NCI-H526 treated with DMSO at 0.1 percent for 48 hours (cell line): ENCODE results near the gene FGFR1OP2.
"Not testable (repeated sequence)": the region's sequence is repeated elsewhere in the genome, so short reads cannot be mapped to it uniquely, and the experiment has no call there.

ENCODE experiments used
- DNase-seq: peaks from one replicate; lab custom pipeline; 2025; lab: John Stamatoyannopoulos, UW

FGFR1OP2 gene

DNA sequence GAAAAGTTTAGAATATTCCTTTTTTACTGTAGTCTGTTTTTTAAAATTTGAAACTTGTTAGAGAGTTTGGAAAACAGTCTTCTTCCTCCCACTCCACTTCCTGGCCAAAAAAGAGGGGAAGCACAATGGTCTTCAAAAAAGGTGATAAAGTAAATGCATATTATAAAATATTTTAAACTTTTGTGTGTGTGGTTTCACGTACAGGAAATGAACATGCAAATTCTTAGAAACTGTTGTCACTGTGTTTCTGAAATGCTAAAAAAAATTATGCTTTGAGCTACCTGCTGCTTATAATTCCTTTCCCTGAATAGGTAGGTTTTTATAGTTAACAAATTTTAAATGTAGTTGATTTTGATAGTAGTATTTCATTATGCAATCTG is 2.9 kb downstream of the FGFR1OP2 start:
- no peak for DNase-seq

DNA sequence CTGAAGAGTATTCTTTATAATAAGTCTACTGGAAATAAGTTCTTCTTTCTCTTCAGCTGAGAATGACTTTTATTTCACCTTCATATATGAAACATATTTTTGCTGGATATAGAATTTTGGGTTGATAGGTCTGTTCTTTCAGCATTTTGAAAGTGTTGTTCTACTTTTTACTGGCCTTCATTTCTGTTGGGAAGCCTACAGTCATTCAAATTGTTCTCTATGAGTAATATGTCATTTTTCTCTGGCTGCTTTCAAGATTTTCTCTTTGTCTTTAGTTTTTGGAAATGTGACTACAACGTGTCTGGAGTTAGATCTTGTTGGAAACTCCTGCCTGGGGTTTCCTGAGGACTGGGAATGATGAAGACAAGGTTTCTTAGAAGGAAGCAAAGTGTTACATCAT is 10.0 kb downstream of the FGFR1OP2 start:
- DNase-seq, result no peak

DNA sequence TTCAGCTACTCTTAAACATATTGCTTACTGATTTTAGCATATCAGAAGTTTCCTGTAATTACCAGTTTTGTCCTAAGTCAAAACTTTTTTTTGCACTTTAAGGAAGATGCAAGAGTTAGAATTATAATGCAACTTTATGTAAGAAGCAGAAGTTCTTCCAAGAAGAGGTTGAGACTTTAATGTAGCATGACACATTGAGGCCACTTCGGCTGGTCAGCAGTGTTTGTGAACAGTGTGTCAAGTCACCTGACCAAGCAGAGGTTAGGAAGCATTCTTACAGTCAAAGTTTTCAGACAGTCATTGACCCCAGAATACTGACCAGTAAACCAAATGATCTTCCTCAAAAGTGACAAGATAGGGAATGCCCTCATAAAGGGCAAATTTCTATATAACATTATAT is 15.2 kb downstream of the FGFR1OP2 start:
- no peak for DNase-seq

DNA sequence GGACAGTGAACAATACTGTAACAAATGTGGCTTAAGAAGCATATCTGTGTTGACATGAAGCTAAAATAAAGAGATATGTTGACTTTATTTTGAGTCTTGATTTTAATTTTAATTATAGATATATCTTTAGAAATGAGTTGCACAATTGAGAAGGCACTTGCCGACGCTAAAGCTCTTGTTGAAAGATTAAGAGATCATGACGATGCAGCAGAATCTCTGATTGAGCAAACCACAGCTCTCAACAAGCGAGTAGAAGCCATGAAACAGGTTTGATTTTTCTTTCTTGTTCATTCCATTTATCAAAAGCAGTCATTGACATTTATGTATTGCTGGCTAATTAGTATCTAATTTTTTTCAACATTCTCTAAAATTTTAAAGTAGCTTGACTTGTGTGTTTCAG is 15.8 kb downstream of the FGFR1OP2 start:
- no peak for DNase-seq

DNA sequence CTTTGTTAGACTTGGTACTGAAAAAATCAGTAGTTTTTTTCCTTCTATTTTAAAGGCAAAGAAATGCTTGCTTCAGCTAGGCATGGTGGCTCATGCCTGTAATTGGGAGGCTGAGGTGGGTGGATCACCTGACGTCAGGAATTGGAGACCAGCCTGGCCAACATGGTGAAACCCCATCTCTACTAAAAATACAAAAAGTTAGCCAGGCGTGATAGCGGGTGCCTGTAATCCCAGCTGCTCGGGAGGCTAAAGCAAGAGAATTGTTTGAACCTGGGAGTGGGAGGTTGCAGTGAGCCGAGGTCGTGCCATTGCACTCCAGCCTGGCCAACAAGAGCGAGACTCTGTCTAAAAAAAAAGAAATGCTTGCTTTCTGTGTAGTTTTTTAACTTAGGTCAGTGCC is 23.1 kb downstream of the FGFR1OP2 start:
- not testable (repeated sequence) for DNase-seq

DNA sequence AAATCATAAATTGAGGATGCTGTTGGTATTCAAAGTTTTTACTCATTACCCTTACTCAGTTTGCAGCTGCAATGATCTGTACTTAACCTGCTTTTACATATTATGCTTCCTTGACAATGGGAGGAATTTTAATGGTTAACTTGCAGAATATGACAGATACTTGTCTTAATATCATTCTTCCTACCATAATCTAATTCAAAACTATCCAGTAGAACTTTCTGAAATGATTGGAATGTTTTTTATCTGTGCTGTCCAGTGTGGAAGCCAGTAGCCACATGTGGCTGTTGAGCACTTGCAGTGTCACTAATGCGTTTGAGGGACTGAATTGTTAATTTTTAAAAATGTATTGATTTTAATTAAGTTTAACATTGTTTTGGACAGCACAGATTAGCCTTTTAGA is 23.5 kb downstream of the FGFR1OP2 start:
- DNase-seq, result no peak

DNA sequence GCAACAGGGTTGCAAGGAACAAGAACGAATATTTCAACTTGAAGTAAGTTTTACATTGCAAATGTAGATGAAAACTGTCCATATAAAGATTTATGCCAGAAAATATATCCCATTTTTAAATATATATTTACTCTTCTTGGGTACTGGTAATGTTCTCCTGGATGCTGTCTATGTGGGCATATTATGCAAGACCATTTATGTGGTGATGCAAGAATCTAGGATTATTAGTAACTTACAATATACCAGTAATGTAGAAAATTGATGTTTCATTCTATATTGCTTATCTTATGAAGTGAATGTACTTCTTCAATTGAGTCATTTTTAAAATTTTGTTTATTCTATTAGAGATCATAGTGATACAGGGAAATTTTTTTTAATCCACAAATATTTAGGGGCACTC is 25.1 kb downstream of the FGFR1OP2 start:
- DNase-seq, result no peak

DNA sequence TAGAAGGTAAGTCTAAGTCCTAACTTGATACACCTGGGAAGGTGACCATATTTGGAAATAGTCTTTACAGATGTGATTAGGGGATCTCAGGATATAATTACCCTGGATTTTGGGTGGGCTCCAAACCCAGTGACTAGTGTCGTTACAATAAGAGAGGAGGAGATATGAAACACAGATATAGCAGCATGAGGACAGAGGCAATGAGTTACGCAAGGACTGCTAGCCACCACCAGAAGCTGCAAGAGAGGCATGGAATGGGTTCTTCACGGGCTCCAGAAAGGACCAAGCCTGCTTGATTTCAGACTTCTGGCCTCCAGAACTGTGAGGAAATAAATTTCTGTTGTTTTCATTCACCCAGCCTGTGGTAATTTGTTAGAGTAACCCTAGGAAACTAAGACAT is 28.6 kb downstream of the FGFR1OP2 start:
- DNase-seq, result no peak

DNA sequence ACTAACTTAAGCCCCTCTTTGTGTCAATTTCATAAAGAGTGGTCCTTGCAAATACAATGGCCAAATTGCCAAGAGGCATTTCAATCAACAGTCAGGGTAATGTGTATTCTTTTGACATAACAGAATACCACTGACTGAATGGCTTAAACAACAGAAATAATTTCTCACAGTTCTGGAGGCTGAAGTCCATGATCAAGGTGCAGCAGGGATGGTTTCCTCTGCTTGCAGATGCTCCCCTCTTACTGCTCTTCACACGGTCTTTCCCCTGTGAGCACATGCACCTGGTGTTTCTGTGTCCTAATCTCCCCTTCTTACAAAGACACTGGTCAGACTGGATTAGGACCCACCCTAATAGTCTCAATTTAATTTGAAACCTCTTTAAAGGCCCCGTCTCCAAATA is 31.9 kb downstream of the FGFR1OP2 start:
- DNase-seq, result no peak

DNA sequence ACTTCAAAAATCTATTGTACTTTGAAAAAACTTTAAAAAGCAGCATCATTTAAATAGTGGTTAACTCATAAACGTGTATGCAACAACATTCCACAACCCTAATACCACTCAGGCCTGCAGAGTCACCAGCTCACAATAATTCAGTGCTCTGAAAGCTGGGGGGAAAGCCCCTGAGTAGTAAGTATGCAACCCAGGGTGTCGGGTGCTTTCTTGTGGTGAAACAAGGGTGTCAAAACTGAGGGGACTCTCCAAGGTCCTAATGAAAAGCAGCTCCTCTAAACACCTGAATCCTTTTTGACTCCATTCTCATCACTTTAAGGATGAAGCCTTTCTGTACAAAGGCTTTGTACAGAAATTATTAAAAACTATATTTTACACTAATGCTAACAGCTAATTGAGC is 33.7 kb downstream of the FGFR1OP2 start:
- DNase-seq, result no peak

DNA sequence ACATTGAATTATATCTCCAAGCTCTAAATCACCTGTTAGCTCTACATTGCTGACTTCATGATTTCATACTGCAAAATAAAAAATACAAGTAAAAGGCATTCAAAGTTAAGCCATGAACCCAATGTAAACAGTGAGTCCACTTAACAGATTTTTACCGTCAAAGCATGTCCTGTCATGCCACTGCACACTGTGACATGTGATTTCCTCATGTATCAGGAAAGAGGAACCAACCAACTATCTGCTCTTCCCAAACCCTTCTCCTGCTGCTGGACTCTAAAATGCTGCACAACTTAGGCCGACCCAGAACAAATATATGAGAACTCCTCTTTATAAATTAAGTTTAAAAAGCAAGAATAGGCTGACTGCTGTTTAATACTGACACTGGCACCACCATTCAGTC is 38.4 kb downstream of the FGFR1OP2 start:
- no peak for DNase-seq

DNA sequence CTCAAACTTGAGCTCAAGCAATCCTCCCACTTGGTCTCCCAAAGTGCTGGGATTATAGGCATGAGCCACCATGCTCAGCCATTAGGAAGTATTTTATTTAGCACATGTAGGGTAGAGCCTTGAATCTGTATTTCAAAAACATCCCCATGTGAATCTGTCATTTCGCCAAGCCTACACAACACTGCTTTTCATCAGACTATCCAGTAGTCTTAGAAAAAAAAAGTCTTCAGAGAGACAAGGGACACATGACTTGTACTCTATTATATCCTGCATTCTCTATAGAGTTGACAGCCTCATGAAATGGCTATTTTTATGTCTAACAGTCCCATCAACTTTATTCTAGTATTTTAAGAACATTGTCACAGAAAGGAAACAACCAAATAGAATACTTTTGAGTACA is 40.5 kb downstream of the FGFR1OP2 start:
- no peak for DNase-seq

DNA sequence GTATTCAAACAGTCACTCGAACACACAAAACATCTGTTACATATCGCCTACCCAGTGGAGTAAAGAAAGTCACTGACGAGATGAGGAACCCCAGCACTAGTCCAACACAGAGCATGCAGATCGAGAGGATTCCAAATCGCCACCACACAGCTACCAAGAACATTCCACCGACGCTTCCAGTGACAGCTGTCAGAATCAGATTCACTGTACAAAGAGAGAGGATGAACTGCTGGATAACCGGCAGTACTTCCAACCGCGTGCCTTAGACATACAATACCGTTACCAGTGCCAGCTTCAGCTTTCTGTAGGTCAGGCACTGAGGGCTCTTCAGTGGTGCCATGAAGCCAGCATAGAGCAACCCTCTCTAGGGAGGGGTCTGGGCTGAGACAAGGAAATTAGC is 41.5 kb downstream of the FGFR1OP2 start:
- no peak for DNase-seq

DNA sequence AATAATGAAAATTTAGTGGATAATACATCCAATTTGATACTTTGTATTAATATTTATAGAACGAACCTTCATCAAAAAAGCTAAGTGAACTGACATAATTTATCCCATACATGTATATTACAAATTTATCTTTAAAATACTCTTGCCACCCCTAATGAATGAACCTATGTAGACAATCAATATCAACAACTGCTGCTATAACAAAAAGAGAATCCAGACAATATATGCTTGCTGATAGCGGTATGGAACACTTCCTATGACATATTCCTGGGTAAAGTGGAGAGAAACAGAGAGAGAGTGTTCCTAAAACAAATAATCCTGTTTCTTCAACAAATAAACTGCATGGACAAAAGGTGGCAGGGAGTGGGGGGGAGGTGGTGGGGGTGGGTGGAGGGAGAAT is 44.6 kb downstream of the FGFR1OP2 start:
- DNase-seq, result no peak

DNA sequence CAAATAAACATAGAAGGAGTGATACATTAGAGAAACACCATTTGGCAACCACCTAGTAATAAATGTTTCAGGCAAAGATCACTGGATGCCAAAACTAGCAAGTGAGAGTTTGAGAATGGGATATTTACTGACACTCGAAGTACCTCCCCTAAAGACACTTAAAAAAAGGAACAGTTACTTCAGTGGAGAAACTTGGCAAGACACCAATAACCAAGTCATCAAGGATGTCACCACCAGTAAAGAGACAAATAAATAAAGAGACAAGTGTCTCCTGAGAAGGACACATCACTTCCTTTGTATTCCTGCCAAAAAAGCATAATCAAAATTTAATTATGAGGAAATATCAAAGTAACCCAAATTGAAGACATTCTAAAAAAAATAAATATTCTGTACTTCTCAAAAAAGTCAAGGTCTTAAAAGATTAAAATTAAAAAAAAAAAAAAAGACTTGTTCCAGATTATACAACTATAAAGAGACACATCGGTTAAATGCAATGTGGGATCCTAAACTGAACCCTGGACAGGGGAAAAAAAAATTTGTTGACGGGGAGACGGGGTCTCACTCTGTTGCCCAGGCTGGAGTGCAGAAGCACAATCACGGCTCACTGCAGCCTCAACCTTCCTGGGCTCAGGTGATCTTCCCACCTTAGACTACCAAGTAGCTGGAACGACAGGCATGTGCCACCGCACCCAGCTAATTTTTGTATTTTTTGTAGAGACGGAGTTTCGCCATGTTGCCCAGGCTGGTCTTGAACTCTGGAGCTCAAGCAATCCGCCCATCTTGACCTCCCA is 49.6 kb downstream of the FGFR1OP2 start:
- DNase-seq, result no peak

DNA sequence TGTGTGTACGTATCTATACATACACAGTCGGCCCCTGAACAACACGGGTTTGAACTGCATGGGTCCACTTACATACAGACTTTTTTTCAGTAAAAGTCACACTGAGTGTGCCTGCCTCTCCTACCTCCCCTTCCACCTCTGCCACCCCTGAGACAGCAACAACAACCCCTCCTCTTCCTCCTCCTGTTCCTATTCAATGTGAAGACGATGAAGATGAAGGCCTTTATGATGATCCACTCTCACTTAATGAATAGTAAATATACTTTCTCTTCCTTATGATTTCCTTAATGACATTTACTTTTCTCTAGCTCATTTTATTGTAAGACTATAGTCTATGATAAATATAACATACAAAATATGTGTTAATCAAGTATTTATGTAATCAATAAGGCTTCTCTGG is 50.4 kb downstream of the FGFR1OP2 start:
- DNase-seq, result no peak

DNA sequence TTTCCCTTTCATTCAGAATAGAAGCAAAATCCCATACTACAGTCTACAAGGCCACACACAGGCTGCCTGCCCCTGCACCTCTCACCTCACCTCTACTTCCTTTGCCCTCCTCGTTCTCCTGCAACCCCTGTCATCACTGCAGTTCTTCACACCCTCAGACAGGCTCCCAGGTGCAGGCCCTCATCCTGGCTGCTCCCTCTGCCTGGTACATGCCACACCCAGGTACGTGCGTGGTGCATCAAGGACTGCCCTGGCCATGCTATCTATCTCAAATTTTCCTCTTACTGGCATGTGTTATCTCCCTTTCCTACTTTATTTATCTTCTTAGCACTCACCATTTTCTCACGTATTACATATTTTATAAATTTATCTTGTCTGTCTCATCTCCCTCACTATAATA is 51.6 kb downstream of the FGFR1OP2 start:
- DNase-seq, result no peak

DNA sequence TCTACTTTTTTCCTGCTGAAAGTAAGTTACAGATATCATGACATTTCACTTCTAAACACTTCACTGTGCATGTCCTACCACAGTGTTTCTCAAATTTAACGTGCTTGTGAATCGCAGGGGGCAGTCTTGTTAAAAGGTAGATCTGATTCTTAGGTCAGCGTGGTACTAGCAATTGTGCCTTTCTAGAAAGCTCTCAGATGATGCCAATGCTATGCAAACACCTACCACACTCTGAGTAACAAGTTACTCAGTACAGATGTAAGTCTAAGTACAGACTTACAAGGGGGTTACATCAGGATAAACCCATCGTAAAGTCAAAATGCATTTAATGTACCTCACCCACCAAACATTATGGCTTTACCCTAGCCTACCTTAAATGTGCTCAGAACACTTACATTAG is 53.6 kb downstream of the FGFR1OP2 start:
- DNase-seq, result no peak

DNA sequence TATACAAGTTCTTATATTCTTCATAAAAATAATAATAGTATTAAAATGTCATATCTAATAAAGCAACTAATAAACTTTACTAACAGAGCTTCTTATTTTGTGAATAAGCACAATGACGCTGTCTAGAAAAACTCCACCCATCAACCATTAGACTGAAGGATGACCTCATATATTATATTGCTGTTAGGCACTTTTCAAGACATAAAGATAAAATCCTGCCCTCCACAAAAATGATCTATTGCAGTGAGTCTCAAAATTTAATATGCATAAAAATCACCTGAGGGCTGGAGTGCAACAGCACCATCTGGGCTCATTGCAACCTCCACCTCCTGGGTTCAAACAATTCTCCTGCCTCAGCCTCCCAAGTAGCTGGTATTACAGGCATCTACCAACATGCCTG is 55.8 kb downstream of the FGFR1OP2 start:
- DNase-seq, result no peak

DNA sequence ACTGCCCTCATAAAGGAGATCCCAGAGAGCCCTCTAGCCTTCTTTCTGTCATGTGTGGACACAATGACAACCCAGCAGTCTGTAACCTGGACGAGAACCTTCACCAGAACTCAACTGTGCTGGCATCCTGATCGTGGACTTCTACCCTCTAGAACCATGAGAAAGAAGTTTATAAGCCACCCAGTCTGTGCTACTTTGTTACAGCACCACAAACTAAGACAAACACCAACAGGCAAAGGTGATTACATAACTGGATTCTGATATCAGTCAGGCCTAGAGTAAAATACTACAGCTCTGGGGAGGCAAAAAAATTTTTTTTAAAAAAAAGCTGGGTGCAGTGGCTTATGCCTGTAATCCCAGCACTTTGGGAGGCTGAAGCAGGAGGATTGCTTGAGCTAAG is 57.4 kb downstream of the FGFR1OP2 start:
- DNase-seq, result no peak

DNA sequence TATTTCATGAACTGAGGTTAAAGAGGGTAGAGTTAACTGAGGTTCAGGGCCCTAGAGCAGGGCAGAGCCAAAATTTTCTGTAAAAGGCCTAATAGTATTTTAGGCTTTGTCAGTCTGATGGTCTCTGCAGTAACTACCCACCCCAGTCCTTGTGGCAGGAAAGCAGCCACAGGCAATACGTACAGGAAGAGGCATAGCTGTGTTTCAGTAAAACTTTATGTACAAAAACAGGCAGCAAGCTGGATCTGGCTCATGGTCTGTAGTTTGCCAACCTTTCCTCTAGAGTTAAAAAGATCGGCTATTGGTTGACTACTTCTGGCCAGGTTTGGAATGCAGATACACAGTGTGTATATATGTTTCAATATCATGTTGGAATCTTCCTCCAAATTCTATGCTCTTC is 58.7 kb downstream of the FGFR1OP2 start:
- DNase-seq, result no peak

DNA sequence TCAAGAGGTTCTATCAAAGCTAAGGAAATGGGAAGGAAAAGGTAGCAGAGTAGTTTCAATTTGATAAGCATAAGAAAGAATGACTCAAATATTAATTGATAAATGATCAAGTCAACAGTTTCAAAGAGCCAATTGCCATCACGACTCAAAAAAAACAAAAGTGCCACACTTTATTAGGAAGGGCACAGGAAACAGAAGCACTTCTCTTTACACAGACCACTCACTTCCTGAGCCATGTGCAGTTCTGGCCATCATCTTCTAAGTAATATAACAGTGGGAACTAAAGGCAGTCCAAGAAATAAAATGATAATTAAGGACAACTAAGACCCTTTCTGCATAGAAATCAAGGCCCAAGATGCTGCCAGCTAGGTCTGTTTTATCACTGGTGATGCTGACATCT is 62.7 kb downstream of the FGFR1OP2 start:
- no peak for DNase-seq

DNA sequence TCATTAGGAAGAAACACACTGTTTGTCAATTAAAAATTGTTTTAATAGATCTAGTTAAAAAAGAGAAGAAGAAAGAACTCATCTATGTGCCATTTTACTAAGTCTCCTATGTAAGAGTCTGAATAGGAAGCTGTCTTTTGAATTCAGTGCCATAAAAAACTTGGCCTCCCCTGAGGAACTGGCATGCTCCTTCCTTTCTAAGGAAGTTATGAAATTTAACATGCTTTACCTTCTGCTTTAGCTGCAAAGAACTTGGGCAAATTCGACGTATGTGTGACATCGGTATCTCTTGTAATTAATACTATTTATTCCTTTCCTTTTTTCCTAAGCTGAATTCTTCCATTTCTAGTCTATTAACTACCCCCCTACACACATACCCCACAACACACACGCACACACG is 63.4 kb downstream of the FGFR1OP2 start:
- no peak for DNase-seq

DNA sequence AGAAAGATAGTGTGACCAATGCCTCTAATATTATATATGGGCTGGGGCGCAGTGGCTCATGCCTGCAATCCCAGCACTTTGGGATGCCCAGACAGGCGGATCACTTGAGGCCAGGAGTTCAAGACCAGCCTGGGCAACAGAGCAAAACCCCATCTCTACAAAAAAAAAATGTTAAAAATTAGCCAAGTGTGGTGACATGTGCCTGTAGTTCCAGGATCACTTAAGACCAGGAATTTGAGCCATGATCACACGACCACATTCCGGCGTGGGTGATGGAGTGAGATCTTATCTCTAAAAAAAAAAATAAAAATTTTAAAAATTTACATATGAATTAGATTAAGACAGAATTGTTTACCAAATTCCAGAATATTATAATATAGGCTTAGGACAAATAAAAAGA is 63.9 kb downstream of the FGFR1OP2 start:
- no peak for DNase-seq
